Activated naive CD4-positive, alpha-beta T cell treated with anti-CD3 and anti-CD28 coated beads, Interleukin-2, amount 10 ng/mL, durations not matched to agents 7 days and 5 days (primary cell): ENCODE results near the gene CPEB4.

Experiments
- CTCF ChIA-PET: fragments of 350-600 bp; sonication (Branson Sonifier 250); formaldehyde crosslinking; loops from one replicate; lab custom pipeline; 2021; ENCODE audit warnings: antibody characterized with exemption; lab: Charles Lee
- DNase-seq: peaks from one replicate; pipeline ENCODE4 v3.0.0-alpha.2; 2020
- H3K27ac Mint-ChIP-seq: one replicate; pipeline ENCODE4 v1.8.0; 2021; ENCODE audit warnings: mild to moderate bottlenecking, moderate library complexity, mixed read lengths
- H3K27me3 Mint-ChIP-seq: one replicate; pipeline ENCODE4 v1.8.0; 2021; ENCODE audit warnings: mild to moderate bottlenecking, mixed read lengths
- H3K36me3 Mint-ChIP-seq: one replicate; pipeline ENCODE4 v1.8.0; 2021; ENCODE audit warnings: mixed read lengths
- H3K4me1 Mint-ChIP-seq: one replicate; pipeline ENCODE4 v1.8.0; 2021; ENCODE audit warnings: mixed read lengths
- H3K4me3 Mint-ChIP-seq: one replicate; pipeline ENCODE4 v1.8.0; 2021; ENCODE audit warnings: mild to moderate bottlenecking, moderate library complexity, mixed read lengths
- H3K9me3 Mint-ChIP-seq: one replicate; pipeline ENCODE4 v1.8.0; 2021; ENCODE audit warnings: mixed read lengths

CPEB4 gene

GRCh38 chr5:173885054-173885443 lies 3.1 kb upstream of the CPEB4 start:
- peaks cover 22% of the 10 kb centered on the region for H3K36me3 Mint-ChIP-seq
- H3K27ac Mint-ChIP-seq = peak overlapping the region; percentile 85
- no peak overlapping the region for H3K4me3 Mint-ChIP-seq
- no peak for DNase-seq
- CTCF ChIA-PET = interaction anchor here (1.3 to 1.4 kb wide), 2 partner anchors 98 to 269 kb away, joined by 3 to 4 read pairs; no protein-coding TSS in a partner anchor
- H3K27me3 Mint-ChIP-seq = peaks cover 3% of the 10 kb centered on the region
- peaks cover 16% of the 10 kb centered on the region for H3K9me3 Mint-ChIP-seq
- peaks cover 62% of the 10 kb centered on the region for H3K4me1 Mint-ChIP-seq

DNA sequence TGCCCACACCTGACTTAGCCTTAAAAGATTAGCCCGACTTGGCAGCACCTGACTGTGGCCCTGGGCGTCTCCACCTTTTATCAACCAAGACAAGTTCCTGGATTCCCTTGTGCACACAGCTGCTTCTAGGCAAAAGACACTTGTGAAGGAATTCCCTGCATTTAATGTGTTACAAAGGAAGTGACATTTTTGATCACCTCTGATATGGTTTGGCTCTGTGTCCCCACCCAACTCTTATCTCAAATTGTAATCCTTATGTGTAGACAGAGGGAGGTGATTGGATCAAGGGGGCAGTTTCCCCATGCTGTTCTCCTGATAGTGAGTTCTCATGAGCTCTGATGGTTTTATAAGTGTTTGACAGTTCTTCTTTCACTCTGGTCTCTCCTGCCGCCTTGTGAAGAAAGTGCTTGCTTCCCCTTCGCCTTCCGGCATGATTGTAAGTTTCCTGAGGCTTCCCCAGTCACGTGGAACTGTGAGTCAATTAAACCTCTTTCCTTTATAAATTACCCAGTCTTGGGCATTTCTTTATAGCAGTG lies 2.6 kb upstream of the CPEB4 start:
- H3K9me3 Mint-ChIP-seq = peaks cover 16% of the 10 kb centered on the region
- peak overlapping the region; percentile 85 for H3K27ac Mint-ChIP-seq
- no peak for DNase-seq
- peaks cover 3% of the 10 kb centered on the region for H3K27me3 Mint-ChIP-seq
- peaks cover 67% of the 10 kb centered on the region for H3K4me1 Mint-ChIP-seq
- peaks cover 27% of the 10 kb centered on the region for H3K36me3 Mint-ChIP-seq
- H3K4me3 Mint-ChIP-seq = peak overlapping the region; percentile 15
- CTCF ChIA-PET = interaction anchor here (1.3 to 1.4 kb wide), 2 partner anchors 98 to 270 kb away, joined by 3 to 4 read pairs; no protein-coding TSS in a partner anchor

DNA sequence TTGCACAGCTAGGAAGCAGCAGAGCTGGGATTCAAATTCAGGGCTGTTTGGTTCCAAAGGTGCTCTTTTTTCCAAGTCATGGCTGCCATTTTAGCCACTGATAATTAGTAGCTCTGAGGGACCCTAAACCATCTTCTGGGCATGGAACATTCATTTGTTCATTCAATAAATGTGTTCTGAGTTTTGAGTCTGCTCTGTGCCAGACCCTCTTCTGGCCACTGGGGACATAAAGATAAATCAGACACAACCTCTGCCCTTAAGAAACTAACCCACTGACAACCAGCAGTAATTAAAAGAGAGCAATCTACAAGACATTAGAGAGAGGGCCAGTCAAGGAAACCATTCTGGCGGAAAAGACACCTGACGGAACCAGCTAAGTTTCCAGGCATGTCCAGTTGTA lies 2.0 kb upstream of the CPEB4 start:
- H3K9me3 Mint-ChIP-seq = peaks cover 16% of the 10 kb centered on the region
- CTCF ChIA-PET = interaction anchor here (1.3 kb wide), 1 partner anchor 270 kb away, joined by 3 read pairs; no protein-coding TSS in a partner anchor
- H3K27ac Mint-ChIP-seq = no peak overlapping the region
- peaks cover 28% of the 10 kb centered on the region for H3K36me3 Mint-ChIP-seq
- H3K27me3 Mint-ChIP-seq = peaks cover 3% of the 10 kb centered on the region
- H3K4me3 Mint-ChIP-seq = no peak overlapping the region
- peaks cover 71% of the 10 kb centered on the region for H3K4me1 Mint-ChIP-seq
- no peak for DNase-seq

GRCh38 chr5:173888473-173889131 lies 453 bp downstream of the CPEB4 start:
- Mint-ChIP-seq H3K4me1 (peaks cover 78% of the 10 kb centered on the region), H3K36me3 (peaks cover 24% of the 10 kb centered on the region), H3K4me3 (peak overlapping the region; percentile 97), H3K9me3 (peaks cover 12% of the 10 kb centered on the region), H3K27me3 (peaks cover 3% of the 10 kb centered on the region), H3K27ac (peak overlapping the region; percentile 96)
- CTCF ChIA-PET = interaction anchor here (1.0 to 1.9 kb wide), 3 partner anchors 37 to 424 kb away, joined by 3 to 7 read pairs (median 3); partner anchors contain the start of gene BOD1
- peak; percentile 43 for DNase-seq

DNA sequence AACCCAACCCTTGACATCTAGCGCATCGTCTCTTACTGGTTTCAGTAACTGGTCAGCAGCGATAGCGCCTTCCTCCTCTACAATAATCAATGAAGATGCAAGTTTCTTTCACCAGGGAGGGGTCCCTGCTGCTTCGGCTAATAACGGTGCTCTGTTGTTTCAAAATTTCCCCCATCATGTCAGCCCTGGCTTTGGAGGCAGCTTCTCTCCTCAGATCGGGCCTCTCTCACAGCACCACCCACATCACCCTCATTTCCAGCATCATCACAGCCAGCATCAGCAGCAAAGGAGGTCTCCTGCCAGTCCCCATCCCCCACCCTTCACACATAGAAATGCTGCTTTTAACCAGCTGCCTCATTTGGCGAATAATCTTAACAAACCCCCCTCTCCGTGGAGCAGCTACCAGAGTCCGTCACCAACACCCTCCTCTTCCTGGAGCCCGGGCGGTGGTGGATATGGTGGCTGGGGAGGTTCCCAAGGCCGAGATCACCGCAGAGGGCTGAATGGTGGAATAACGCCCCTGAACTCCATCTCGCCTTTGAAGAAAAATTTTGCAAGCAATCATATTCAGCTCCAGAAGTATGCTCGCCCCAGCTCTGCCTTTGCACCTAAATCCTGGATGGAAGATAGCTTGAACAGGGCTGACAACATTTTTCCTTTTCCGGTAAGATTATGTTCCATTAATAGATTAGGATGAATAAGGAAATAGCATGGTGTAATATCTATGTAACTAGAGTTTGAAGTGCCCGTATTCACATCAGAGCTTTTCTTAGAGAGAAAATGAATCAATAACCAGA lies 2.2 kb downstream of the CPEB4 start:
- Mint-ChIP-seq H3K27ac (no peak overlapping the region), H3K36me3 (peaks cover 19% of the 10 kb centered on the region), H3K27me3 (peaks cover 3% of the 10 kb centered on the region), H3K4me1 (peaks cover 65% of the 10 kb centered on the region), H3K4me3 (peak overlapping the region; percentile 61), H3K9me3 (peaks cover 5% of the 10 kb centered on the region)
- CTCF ChIA-PET = interaction anchor here (1.2 to 1.9 kb wide), 2 partner anchors 35 to 274 kb away, joined by 4 to 7 read pairs; partner anchors contain the start of gene BOD1
- no peak for DNase-seq

GRCh38 chr5:173891308-173892116 lies 3.4 kb downstream of the CPEB4 start:
- Mint-ChIP-seq H3K4me1 (peaks cover 56% of the 10 kb centered on the region), H3K4me3 (peak overlapping the region; percentile 21), H3K36me3 (peaks cover 16% of the 10 kb centered on the region), H3K27ac (no peak overlapping the region), H3K9me3 (no peaks in the 10 kb centered on the region), H3K27me3 (peaks cover 3% of the 10 kb centered on the region)
- DNase-seq = no peak
- CTCF ChIA-PET = interaction anchor here (1.2 kb wide), 1 partner anchor 12 kb away, joined by 4 read pairs; no protein-coding TSS in a partner anchor

GRCh38 chr5:173893192-173893561 lies 5.0 kb downstream of the CPEB4 start:
- DNase-seq = no peak
- H3K9me3 Mint-ChIP-seq = no peaks in the 10 kb centered on the region
- no peak overlapping the region for H3K27ac Mint-ChIP-seq
- H3K4me3 Mint-ChIP-seq = no peak overlapping the region
- CTCF ChIA-PET = no interaction called here
- H3K27me3 Mint-ChIP-seq = peaks cover 1% of the 10 kb centered on the region
- peaks cover 40% of the 10 kb centered on the region for H3K4me1 Mint-ChIP-seq
- peaks cover 15% of the 10 kb centered on the region for H3K36me3 Mint-ChIP-seq

DNA sequence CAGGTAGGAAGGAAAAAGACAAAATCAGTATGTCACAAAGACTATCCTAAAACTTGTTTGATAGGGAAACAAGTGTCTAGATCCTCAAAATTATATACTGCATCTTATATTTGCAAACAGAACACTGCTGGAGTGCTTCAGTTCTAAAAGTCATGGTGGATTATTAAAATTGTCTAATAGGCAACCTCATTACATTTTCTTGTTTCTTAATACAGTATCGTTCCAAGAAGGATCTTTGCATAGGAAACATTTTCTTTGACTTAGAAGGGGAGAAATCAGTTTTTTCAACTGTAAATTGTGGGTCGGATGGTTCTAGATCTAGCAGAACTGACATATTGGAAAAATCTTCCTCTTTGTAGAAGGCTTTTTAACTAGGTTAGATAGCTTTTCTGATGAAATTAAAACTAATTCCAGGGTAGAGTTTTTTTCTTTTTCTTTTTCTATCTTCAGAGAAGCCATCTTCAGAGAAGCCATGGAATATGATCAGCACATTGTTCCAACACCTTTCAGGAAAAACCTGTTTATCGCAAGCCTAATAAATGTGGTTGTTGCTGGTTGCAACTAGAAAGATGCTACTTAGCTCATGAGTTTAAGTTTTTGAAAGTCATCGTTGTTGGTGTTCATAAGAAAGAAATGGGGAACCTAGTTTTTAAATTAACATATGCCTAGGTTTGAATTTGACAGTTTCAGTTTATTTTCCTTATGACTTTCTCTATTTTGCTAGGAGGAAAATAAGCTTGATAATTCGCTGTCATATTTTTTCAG lies 7.4 kb downstream of the CPEB4 start:
- Mint-ChIP-seq H3K4me3 (no peak overlapping the region), H3K9me3 (no peaks in the 10 kb centered on the region), H3K4me1 (peaks cover 23% of the 10 kb centered on the region), H3K27me3 (no peaks in the 10 kb centered on the region), H3K27ac (no peak overlapping the region), H3K36me3 (peaks cover 5% of the 10 kb centered on the region)
- CTCF ChIA-PET = no interaction called here
- DNase-seq = no peak

DNA sequence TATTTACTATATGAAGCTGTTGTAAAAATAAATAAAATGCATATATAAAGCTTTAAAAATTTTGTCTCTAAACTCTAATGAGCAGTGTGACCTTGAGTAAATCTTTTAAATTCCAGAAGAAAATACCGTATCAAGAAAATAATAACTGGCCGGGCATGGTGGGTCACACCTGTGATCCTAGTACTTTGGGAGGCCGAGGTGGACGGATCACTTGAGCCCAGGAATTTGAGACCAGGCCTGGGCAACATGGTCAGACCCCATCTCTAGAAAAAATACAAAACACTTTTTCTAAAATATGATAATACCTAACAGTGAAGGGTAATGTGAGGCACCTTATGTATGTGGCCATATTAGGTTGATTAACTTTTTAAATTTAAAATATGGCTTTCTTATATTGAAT lies 8.5 kb downstream of the CPEB4 start:
- no peak overlapping the region for H3K27ac Mint-ChIP-seq
- no peak for DNase-seq
- no peaks in the 10 kb centered on the region for H3K27me3 Mint-ChIP-seq
- no peak overlapping the region for H3K4me3 Mint-ChIP-seq
- H3K36me3 Mint-ChIP-seq = peaks cover 4% of the 10 kb centered on the region
- peaks cover 14% of the 10 kb centered on the region for H3K4me1 Mint-ChIP-seq
- H3K9me3 Mint-ChIP-seq = no peaks in the 10 kb centered on the region
- CTCF ChIA-PET = no interaction called here

- no peak for DNase-seq
- no peak overlapping the region for H3K4me3 Mint-ChIP-seq
- H3K27ac Mint-ChIP-seq = no peak overlapping the region
- no peaks in the 10 kb centered on the region for H3K9me3 Mint-ChIP-seq
- CTCF ChIA-PET = no interaction called here
- H3K36me3 Mint-ChIP-seq = no peaks in the 10 kb centered on the region
- H3K27me3 Mint-ChIP-seq = no peaks in the 10 kb centered on the region
- H3K4me1 Mint-ChIP-seq = peaks cover 6% of the 10 kb centered on the region
Measured at GRCh38 chr5:173901705-173902104, 13.6 kb downstream of the CPEB4 start.

GRCh38 chr5:173902334-173902733 lies 14.2 kb downstream of the CPEB4 start:
- peaks cover 6% of the 10 kb centered on the region for H3K4me1 Mint-ChIP-seq
- CTCF ChIA-PET = no interaction called here
- no peaks in the 10 kb centered on the region for H3K27me3 Mint-ChIP-seq
- no peaks in the 10 kb centered on the region for H3K36me3 Mint-ChIP-seq
- DNase-seq = no peak
- H3K9me3 Mint-ChIP-seq = no peaks in the 10 kb centered on the region
- no peak overlapping the region for H3K4me3 Mint-ChIP-seq
- H3K27ac Mint-ChIP-seq = no peak overlapping the region

- H3K4me1 Mint-ChIP-seq = peaks cover 6% of the 10 kb centered on the region
- no peaks in the 10 kb centered on the region for H3K36me3 Mint-ChIP-seq
- CTCF ChIA-PET = interaction anchor here (1.0 to 1.5 kb wide), 2 partner anchors 11 to 23 kb away, joined by 3 to 4 read pairs; no protein-coding TSS in a partner anchor
- no peaks in the 10 kb centered on the region for H3K9me3 Mint-ChIP-seq
- no peak for DNase-seq
- H3K4me3 Mint-ChIP-seq = no peak overlapping the region
- H3K27me3 Mint-ChIP-seq = no peaks in the 10 kb centered on the region
- H3K27ac Mint-ChIP-seq = no peak overlapping the region
Measured at GRCh38 chr5:173902743-173903142, 14.6 kb downstream of the CPEB4 start.
